Tibial artery (tissue), 4 donors: ENCODE results near the gene NOS2.

ENCODE experiments used
- DNase-seq, 2 donors: peaks; one replicate each; pipeline ENCODE4 v3.0.0-alpha.2; 2019
- H3K27ac ChIP-seq, 2 donors: fragments of 200-600 bp; sonication (generic) in 1 of 2; 1 replicate in 1 of 2; 2 replicates in 1 of 2; pipeline ENCODE4 v1.5.1; 2018 to 2019; ENCODE audit warnings: mild to moderate bottlenecking in 1 of 2
- H3K27me3 ChIP-seq, 2 donors: fragments of 200-600 bp; sonication (generic) in 1 of 2; one replicate each; pipeline versions ENCODE4 v1.5.1 to v1.6.0; 2016 to 2019
- H3K36me3 ChIP-seq, 3 donors: fragments of 200-600 bp; sonication (generic) in 2 of 3; one replicate each; pipeline ENCODE4 v1.5.1; 2016 to 2019; ENCODE audit warnings: mild to moderate bottlenecking in 2 of 3
- H3K4me1 ChIP-seq, 4 donors: fragments of 200-600 bp; sonication (generic) in 2 of 4; 1 replicate in 3 of 4; 2 replicates in 1 of 4; pipeline ENCODE4 v1.5.1; 2016 to 2019
- H3K4me3 ChIP-seq, 2 donors: fragments of 200-600 bp; sonication (generic) in 1 of 2; 1 replicate in 1 of 2; 2 replicates in 1 of 2; pipeline ENCODE4 v1.5.1; 2018 to 2019; ENCODE audit warnings: mild to moderate bottlenecking in 2 of 2
- H3K9me3 ChIP-seq, 3 donors: fragments of 200-600 bp; sonication (generic) in 1 of 3; one replicate each; pipeline ENCODE4 v1.5.1; 2016 to 2019
- intact Hi-C: fragments of 100-400 bp; cut with DNase I; formaldehyde crosslinking; loops from one replicate; pipeline ENCODE4 v1.15.0; 2023; ENCODE audit warnings: low total_unique reads
- TF ChIP-seq, protein P1 (sequence below), 2 experiments: fragments of 200-600 bp in 1 of 2; fragments of 450-650 bp in 1 of 2; IDR thresholded peaks; one replicate each; pipeline ENCODE4 v1.5.1; 2017 to 2019; ENCODE audit warnings: antibody characterized with exemption in 2 of 2, mild to moderate bottlenecking in 1 of 2, moderate library complexity in 1 of 2

The NOS2 gene

DNA sequence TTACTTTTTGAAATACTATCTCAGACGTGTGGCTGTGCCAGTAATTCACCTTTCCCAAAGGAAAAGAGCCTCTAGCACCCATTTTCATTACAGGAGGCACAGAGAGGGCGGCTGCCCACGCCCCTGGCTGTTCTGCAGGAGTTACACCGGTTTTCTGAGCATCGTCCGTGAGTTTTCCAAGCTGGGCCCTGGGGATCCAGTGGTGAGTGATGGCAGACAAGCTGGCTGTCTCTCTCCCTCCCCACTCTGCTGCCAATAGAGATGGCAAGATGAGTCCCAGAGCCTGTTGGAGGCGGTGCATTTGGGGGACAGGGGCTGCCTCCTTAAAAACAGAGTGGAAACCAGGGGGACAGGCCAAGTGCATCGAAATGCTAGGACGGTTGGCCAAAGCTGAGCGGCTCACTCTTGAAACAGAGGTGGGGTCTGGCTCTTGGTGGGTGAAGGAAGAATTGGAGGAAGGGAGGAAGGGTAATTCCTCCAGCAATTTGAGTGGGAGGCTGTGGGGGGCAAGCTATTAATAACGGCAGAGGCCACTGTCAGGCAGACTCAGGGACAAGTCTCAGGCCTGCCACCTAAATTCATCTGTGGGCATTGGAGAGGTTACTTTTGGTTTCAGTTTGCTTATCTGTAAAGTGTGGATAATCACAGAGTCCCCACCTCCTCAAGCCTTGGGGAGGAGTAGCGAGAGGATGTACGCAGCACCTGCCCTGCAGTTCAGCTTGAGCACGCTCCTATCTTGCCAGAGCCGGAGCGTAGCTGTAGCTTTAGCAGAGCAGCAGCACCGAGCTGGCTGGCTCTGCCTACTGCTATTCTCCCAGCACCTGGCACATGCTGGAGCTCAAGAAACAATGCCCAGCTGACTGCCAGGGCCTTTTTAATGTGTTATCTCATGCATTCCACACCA is 7.5 kb upstream of the NOS2 start:
- H3K9me3 ChIP-seq: no peaks in the 10 kb centered on the region
- intact Hi-C loops: loop anchor here (5.0 to 10.0 kb wide), 2 partner anchors 67 to 84 kb away; partner anchors contain the start of gene LYRM9
- H3K27me3 ChIP-seq: no peaks in the 10 kb centered on the region
- peaks cover 0 to 7% (median 6%) of the 10 kb centered on the region in 4 donors for H3K4me1 ChIP-seq
- no peak for DNase-seq
- H3K27ac ChIP-seq: no peak overlapping the region
- TF ChIP-seq, protein P1, sequence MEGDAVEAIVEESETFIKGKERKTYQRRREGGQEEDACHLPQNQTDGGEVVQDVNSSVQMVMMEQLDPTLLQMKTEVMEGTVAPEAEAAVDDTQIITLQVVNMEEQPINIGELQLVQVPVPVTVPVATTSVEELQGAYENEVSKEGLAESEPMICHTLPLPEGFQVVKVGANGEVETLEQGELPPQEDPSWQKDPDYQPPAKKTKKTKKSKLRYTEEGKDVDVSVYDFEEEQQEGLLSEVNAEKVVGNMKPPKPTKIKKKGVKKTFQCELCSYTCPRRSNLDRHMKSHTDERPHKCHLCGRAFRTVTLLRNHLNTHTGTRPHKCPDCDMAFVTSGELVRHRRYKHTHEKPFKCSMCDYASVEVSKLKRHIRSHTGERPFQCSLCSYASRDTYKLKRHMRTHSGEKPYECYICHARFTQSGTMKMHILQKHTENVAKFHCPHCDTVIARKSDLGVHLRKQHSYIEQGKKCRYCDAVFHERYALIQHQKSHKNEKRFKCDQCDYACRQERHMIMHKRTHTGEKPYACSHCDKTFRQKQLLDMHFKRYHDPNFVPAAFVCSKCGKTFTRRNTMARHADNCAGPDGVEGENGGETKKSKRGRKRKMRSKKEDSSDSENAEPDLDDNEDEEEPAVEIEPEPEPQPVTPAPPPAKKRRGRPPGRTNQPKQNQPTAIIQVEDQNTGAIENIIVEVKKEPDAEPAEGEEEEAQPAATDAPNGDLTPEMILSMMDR (IDR thresholded peaks at IDR 0.05): no peak
- no peaks in the 10 kb centered on the region for H3K36me3 ChIP-seq
- H3K4me3 ChIP-seq: no peak overlapping the region

DNA sequence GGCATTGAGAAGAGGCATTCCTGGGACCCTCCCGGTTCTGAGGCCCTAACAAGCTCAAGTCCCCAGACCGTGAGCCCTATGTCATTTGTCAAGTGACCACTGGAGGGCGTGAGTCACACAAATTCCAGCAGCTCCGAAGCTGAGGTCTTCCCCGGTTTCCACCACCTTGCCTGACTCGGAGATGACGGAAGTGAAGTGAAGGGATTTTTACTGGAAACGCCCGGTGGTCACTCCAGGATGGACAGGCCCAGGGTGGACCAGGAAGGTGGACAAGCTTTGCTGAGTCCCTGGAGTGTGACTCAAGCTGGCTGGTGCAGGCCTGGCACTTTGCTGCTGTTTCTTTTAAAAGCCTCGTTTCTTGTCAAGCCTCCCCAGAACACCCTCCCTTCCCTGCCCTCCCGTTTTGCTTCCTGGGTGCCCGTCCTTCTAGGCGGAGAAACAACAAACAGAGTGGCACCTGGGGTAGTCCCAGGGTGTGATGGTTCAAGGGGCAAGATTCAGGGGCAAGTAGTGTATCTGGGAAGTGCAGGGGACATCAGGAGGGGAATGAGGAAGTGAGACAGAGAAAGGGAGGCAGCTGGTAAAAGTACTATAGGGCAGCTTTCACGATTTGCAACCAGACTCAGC is 5.3 kb upstream of the NOS2 start:
- H3K9me3 ChIP-seq: no peaks in the 10 kb centered on the region
- peaks cover 0 to 7% (median 6%) of the 10 kb centered on the region in 4 donors for H3K4me1 ChIP-seq
- intact Hi-C loops: loop anchor here (5.0 to 10.0 kb wide), 2 partner anchors 69 to 87 kb away; partner anchors contain the start of gene LYRM9
- no peaks in the 10 kb centered on the region for H3K36me3 ChIP-seq
- peak overlapping the region; percentile 18 to 45 for H3K27ac ChIP-seq
- peak; percentile 80 to 87 for DNase-seq
- no peaks in the 10 kb centered on the region for H3K27me3 ChIP-seq
- peak overlapping the region; percentile 28 to 44 for H3K4me3 ChIP-seq
- TF ChIP-seq, protein P1 (IDR thresholded peaks at IDR 0.05): peak; percentile 77 to 85

DNA sequence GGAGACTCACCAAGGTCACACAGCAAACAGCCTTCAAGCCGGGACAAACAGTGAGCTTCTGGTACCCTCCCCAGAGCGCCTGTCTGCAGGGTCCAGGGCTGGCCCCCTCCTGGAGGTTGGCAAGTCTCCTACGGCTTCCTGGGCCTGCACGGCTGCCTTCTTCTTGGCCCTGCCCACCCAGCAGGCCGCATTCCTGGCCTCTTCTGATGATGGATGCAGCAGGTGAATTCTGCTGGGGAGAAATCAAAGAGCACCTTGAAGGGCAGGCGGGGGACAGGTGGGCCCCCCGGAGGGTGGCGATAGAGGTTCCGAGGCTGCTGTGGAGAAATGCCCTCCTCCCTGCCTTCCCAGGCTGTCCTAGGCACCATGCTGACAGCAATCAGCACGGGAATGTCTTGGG is 3.8 kb upstream of the NOS2 start:
- H3K36me3 ChIP-seq: no peaks in the 10 kb centered on the region
- no peaks in the 10 kb centered on the region for H3K9me3 ChIP-seq
- DNase-seq: no peak
- no peak overlapping the region for H3K4me3 ChIP-seq
- H3K27ac ChIP-seq: no peak overlapping the region
- intact Hi-C loops: loop anchor here (10.0 kb wide), 1 partner anchor 71 kb away; no protein-coding TSS in a partner anchor
- peaks cover 0 to 7% (median 6%) of the 10 kb centered on the region in 4 donors for H3K4me1 ChIP-seq
- TF ChIP-seq, protein P1 (IDR thresholded peaks at IDR 0.05): no peak
- H3K27me3 ChIP-seq: no peaks in the 10 kb centered on the region

DNA sequence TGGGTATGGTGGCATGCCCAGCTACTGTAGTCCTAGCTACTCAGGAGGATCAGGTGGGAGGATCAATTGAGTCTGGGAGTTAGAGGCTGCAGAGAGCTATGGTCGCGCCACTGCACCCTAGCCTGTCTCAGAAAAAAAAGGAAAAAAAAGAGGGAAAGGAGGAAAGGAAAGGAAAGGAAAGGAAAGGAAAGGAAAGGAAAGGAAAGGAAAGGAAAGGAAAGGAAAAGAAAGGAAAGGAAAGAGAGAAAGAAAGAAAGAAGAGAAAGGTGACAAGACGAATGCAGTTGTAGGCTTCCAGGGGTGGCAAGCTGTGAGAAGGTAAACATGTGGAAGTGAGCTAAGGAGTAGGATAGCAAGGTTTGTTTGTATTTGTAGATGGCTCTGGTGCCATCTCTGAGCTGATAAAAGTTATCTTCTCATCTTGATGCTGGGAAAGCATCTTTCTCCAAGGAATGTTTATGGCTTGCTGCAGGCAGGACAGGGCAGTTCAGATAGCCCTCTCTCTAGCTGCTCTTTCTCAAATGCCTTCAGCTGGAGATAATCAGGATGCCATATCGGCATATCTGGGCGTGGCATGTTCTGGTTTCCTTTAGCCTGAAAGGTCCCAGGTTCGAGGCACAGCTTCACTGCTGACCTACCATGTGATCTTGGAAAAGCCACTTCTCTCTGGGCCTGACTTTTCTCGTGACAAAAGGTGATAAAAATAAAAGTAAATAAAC is 2.8 kb upstream of the NOS2 start:
- no peak overlapping the region for H3K27ac ChIP-seq
- no peaks in the 10 kb centered on the region for H3K36me3 ChIP-seq
- no peaks in the 10 kb centered on the region for H3K27me3 ChIP-seq
- TF ChIP-seq, protein P1 (IDR thresholded peaks at IDR 0.05): no peak
- H3K4me1 ChIP-seq: peaks cover 0 to 7% (median 6%) of the 10 kb centered on the region in 4 donors
- intact Hi-C loops: loop anchor here (10.0 kb wide), 1 partner anchor 72 kb away; no protein-coding TSS in a partner anchor
- H3K9me3 ChIP-seq: no peaks in the 10 kb centered on the region
- DNase-seq: no peak
- no peak overlapping the region for H3K4me3 ChIP-seq

DNA sequence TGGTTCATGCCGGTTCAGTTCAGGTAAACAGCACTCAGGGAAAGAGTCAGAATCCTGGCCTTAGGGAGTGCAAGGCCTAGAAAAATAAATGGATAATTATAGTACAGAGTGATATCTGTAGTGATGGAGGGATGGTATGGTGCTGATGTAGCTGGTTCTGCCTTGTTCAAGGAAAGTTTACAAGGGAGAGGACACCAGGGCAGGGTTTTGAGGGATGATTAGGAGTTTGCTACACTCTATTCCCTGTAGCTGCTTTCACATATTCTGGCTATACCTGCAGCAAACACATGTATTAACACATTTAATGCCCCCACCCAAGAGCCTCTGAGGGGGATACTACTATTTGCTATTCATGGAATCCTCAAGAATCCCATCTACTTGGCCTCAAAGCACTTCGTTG is 1.7 kb upstream of the NOS2 start:
- Histone ChIP-seq H3K27me3 (no peaks in the 10 kb centered on the region), H3K4me3 (no peak overlapping the region), H3K36me3 (no peaks in the 10 kb centered on the region), H3K9me3 (no peaks in the 10 kb centered on the region), H3K27ac (no peak overlapping the region), H3K4me1 (peaks cover 0 to 7% (median 6%) of the 10 kb centered on the region in 4 donors)
- intact Hi-C loops: loop anchor here (10.0 kb wide), 1 partner anchor 73 kb away; no protein-coding TSS in a partner anchor
- DNase-seq: no peak
- TF ChIP-seq, protein P1 (IDR thresholded peaks at IDR 0.05): no peak
